Measurements from ENCODE around the gene MGST1. TPM values are rescaled to one million over a fixed set of nuclear protein-coding genes. Genes with fewer than 3 reads are reported as not detected.
"Not testable (repeated sequence)": the region's sequence is repeated elsewhere in the genome, so short reads cannot be mapped to it uniquely, and the experiment has no call there.

MGST1 gene
- total RNA-seq, 1 donor = 72.7 TPM

GRCh38 chr12:16369156-16369555 is 21.7 kb downstream of the MGST1 start:
- no peak for DNase-seq (ENCODE audit: insufficient read length, low spot score, missing footprints)
- Histone ChIP-seq H2AFZ (ENCODE audit: low read length) (no peak overlapping the region), H3K36me3 (ENCODE audit: insufficient read depth, low read length) (no peaks in the 10 kb centered on the region), H3K4me1 (ENCODE audit: insufficient read depth, low read length) (no peaks in the 10 kb centered on the region), H3K9me3 (ENCODE audit: low read depth, low read length) (no peaks in the 10 kb centered on the region), H3K79me2 (ENCODE audit: insufficient read depth, low read length) (no peaks in the 10 kb centered on the region), H3K4me2 (ENCODE audit: insufficient read depth, low read length) (no peak overlapping the region), H4K20me1 (ENCODE audit: insufficient read depth, low read length) (no peaks in the 10 kb centered on the region), H3K27ac (ENCODE audit: low read depth, low read length) (no peak overlapping the region), H3K27me3 (ENCODE audit: insufficient read depth, low read length) (no peaks in the 10 kb centered on the region), H3K4me3 (ENCODE audit: insufficient read depth, low read length) (no peak overlapping the region)
- no peak for TF ChIP-seq CTCF (IDR thresholded peaks at IDR 0.05; ENCODE audit: extremely low read depth, low read depth, low read length)

GRCh38 chr12:16370096-16370495 is 22.7 kb downstream of the MGST1 start:
- no peak for DNase-seq (ENCODE audit: insufficient read length, low spot score, missing footprints)

GRCh38 chr12:16382652-16383312 is 35.3 kb downstream of the MGST1 start:
- H3K4me1 ChIP-seq (ENCODE audit: insufficient read depth, low read length); H4K20me1 ChIP-seq (ENCODE audit: insufficient read depth, low read length); H3K79me2 ChIP-seq (ENCODE audit: insufficient read depth, low read length); H3K36me3 ChIP-seq (ENCODE audit: insufficient read depth, low read length); H3K27ac ChIP-seq (ENCODE audit: low read depth, low read length); DNase-seq (ENCODE audit: insufficient read length, low spot score, missing footprints); H2AFZ ChIP-seq (ENCODE audit: low read length); H3K4me2 ChIP-seq (ENCODE audit: insufficient read depth, low read length); H3K9me3 ChIP-seq (ENCODE audit: low read depth, low read length); H3K27me3 ChIP-seq (ENCODE audit: insufficient read depth, low read length); H3K4me3 ChIP-seq (ENCODE audit: insufficient read depth, low read length): not testable (repeated sequence)

More at GRCh38 chr12:16370096-16370495, 22.7 kb downstream of the MGST1 start:
- H3K36me3 ChIP-seq (ENCODE audit: insufficient read depth, low read length) = no peaks in the 10 kb centered on the region
- H3K4me3 ChIP-seq (ENCODE audit: insufficient read depth, low read length) = no peak overlapping the region
- H4K20me1 ChIP-seq (ENCODE audit: insufficient read depth, low read length) = no peaks in the 10 kb centered on the region
- no peaks in the 10 kb centered on the region for H3K27me3 ChIP-seq (ENCODE audit: insufficient read depth, low read length)
- no peak overlapping the region for H3K27ac ChIP-seq (ENCODE audit: low read depth, low read length)
- no peak overlapping the region for H2AFZ ChIP-seq (ENCODE audit: low read length)
- no peak overlapping the region for H3K4me2 ChIP-seq (ENCODE audit: insufficient read depth, low read length)
- no peaks in the 10 kb centered on the region for H3K4me1 ChIP-seq (ENCODE audit: insufficient read depth, low read length)
- H3K9me3 ChIP-seq (ENCODE audit: low read depth, low read length) = no peaks in the 10 kb centered on the region
- TF ChIP-seq CTCF (IDR thresholded peaks at IDR 0.05; ENCODE audit: extremely low read depth, low read depth, low read length) = no peak
- H3K79me2 ChIP-seq (ENCODE audit: insufficient read depth, low read length) = no peaks in the 10 kb centered on the region

GRCh38 chr12:16384732-16385131 is 37.3 kb downstream of the MGST1 start:
- Histone ChIP-seq H3K4me2 (ENCODE audit: insufficient read depth, low read length) (no peak overlapping the region), H3K4me1 (ENCODE audit: insufficient read depth, low read length) (peaks cover 3% of the 10 kb centered on the region), H2AFZ (ENCODE audit: low read length) (no peak overlapping the region), H3K36me3 (ENCODE audit: insufficient read depth, low read length) (no peaks in the 10 kb centered on the region), H3K27ac (ENCODE audit: low read depth, low read length) (no peak overlapping the region), H3K79me2 (ENCODE audit: insufficient read depth, low read length) (no peaks in the 10 kb centered on the region), H3K27me3 (ENCODE audit: insufficient read depth, low read length) (no peaks in the 10 kb centered on the region), H3K4me3 (ENCODE audit: insufficient read depth, low read length) (no peak overlapping the region), H3K9me3 (ENCODE audit: low read depth, low read length) (no peaks in the 10 kb centered on the region), H4K20me1 (ENCODE audit: insufficient read depth, low read length) (no peaks in the 10 kb centered on the region)
- DNase-seq (ENCODE audit: insufficient read length, low spot score, missing footprints) = no peak
- TF ChIP-seq CTCF (IDR thresholded peaks at IDR 0.05; ENCODE audit: extremely low read depth, low read depth, low read length) = no peak
